SK-N-SH treated with all-trans-retinoic acid at 6 μM for 48 hours (cell line): ENCODE data around the gene DPYSL5.

ENCODE experiments used
- ARNTL ChIP-seq: fragments of 450-650 bp; formaldehyde crosslinking; IDR thresholded peaks from 2 replicates; pipeline ENCODE4 v1.5.0; 2020; ENCODE audit warnings: low read depth, mild to moderate bottlenecking, moderate library complexity, borderline replicate concordance
- BACH2 ChIP-seq: fragments of 250-450 bp; sonication (Bioruptor Pico); IDR thresholded peaks from 2 replicates; pipeline ENCODE4 v1.9.0; 2021; ENCODE audit warnings: mild to moderate bottlenecking, borderline replicate concordance
- ESRRG ChIP-seq: fragments of 250-450 bp; sonication (Bioruptor Pico); IDR thresholded peaks from 2 replicates; pipeline ENCODE4 v1.6.1; 2021; ENCODE audit warnings: mild to moderate bottlenecking
- GLIS3 ChIP-seq: fragments of 250-450 bp; sonication (Bioruptor Pico); IDR thresholded peaks from 2 replicates; pipeline ENCODE4 v1.5.0; 2020; ENCODE audit warnings: mild to moderate bottlenecking, moderate library complexity
- OSR1 ChIP-seq: fragments of 250-450 bp; sonication (Bioruptor Pico); IDR thresholded peaks from 2 replicates; pipeline ENCODE4 v1.8.0; 2022; ENCODE audit warnings: moderate library complexity, mild to moderate bottlenecking, inconsistent platforms
- RARB ChIP-seq: fragments of 250-450 bp; sonication (Bioruptor Pico); IDR thresholded peaks from 2 replicates; pipeline ENCODE4 v1.8.0; 2021; ENCODE audit warnings: mild to moderate bottlenecking, moderate library complexity
- ZC3H10 ChIP-seq: fragments of 250-450 bp; sonication (Bioruptor Pico); IDR thresholded peaks from 2 replicates; pipeline ENCODE4 v1.5.1; 2021; ENCODE audit warnings: mild to moderate bottlenecking, moderate library complexity
- TF ChIP-seq, protein P1 (sequence below): fragments of 250-450 bp; sonication (Bioruptor Pico); IDR thresholded peaks from 2 replicates; pipeline ENCODE4 v1.8.0; 2020; ENCODE audit warnings: mild to moderate bottlenecking, moderate library complexity, borderline replicate concordance
- TF ChIP-seq, protein P2 (sequence below): fragments of 250-450 bp; sonication (Bioruptor Pico); IDR thresholded peaks from 2 replicates; pipeline ENCODE4 v1.5.1; 2020; ENCODE audit warnings: low read depth, mild to moderate bottlenecking, moderate library complexity

GRCh38 chr2:26876260-26876659, 28.3 kb downstream of the DPYSL5 start:
- TF ChIP-seq ESRRG (CRISPR knock-in tag) = no peak
- TF ChIP-seq ARNTL = no peak
- TF ChIP-seq GLIS3 = no peak
- TF ChIP-seq BACH2 (CRISPR knock-in tag) = no peak
- TF ChIP-seq, protein P1, sequence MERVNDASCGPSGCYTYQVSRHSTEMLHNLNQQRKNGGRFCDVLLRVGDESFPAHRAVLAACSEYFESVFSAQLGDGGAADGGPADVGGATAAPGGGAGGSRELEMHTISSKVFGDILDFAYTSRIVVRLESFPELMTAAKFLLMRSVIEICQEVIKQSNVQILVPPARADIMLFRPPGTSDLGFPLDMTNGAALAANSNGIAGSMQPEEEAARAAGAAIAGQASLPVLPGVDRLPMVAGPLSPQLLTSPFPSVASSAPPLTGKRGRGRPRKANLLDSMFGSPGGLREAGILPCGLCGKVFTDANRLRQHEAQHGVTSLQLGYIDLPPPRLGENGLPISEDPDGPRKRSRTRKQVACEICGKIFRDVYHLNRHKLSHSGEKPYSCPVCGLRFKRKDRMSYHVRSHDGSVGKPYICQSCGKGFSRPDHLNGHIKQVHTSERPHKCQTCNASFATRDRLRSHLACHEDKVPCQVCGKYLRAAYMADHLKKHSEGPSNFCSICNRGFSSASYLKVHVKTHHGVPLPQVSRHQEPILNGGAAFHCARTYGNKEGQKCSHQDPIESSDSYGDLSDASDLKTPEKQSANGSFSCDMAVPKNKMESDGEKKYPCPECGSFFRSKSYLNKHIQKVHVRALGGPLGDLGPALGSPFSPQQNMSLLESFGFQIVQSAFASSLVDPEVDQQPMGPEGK (CRISPR knock-in tag) = no peak
- TF ChIP-seq ZC3H10 (CRISPR knock-in tag) = no peak
- no peak for TF ChIP-seq OSR1
- no peak for TF ChIP-seq RARB
- TF ChIP-seq, protein P2, sequence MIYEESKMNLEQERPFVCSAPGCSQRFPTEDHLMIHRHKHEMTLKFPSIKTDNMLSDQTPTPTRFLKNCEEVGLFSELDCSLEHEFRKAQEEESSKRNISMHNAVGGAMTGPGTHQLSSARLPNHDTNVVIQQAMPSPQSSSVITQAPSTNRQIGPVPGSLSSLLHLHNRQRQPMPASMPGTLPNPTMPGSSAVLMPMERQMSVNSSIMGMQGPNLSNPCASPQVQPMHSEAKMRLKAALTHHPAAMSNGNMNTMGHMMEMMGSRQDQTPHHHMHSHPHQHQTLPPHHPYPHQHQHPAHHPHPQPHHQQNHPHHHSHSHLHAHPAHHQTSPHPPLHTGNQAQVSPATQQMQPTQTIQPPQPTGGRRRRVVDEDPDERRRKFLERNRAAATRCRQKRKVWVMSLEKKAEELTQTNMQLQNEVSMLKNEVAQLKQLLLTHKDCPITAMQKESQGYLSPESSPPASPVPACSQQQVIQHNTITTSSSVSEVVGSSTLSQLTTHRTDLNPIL = no peak
